COR-L47 (cell line): Measurements from ENCODE around the gene HIVEP3.

Experiments used
- DNase-seq: peaks from one replicate; lab custom pipeline; 2025; lab: John Stamatoyannopoulos, UW

The HIVEP3 gene

GRCh38 chr1:41731516-41732030 lies 187.1 kb downstream of the HIVEP3 start:
- DNase-seq: no peak

DNA sequence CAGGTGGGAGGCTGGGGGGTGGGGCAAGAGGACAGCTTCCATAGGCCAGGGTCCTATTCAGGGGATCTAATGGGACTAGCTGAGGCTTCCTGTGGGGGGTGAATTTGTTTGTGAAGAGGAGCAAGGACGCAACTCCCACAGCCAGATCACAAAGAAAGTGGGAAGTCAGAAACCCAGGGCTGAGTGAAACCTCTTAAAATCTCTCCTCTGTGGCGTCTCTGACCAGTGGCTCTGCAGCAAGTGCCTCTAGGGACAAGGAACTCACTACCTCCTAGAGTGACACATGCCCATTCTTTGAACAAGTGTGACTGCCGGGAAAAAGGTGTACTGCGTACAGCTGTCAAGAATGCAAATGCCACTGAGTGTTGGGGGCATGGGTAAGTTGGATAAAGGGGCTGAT lies 187.9 kb downstream of the HIVEP3 start:
- no peak for DNase-seq

DNA sequence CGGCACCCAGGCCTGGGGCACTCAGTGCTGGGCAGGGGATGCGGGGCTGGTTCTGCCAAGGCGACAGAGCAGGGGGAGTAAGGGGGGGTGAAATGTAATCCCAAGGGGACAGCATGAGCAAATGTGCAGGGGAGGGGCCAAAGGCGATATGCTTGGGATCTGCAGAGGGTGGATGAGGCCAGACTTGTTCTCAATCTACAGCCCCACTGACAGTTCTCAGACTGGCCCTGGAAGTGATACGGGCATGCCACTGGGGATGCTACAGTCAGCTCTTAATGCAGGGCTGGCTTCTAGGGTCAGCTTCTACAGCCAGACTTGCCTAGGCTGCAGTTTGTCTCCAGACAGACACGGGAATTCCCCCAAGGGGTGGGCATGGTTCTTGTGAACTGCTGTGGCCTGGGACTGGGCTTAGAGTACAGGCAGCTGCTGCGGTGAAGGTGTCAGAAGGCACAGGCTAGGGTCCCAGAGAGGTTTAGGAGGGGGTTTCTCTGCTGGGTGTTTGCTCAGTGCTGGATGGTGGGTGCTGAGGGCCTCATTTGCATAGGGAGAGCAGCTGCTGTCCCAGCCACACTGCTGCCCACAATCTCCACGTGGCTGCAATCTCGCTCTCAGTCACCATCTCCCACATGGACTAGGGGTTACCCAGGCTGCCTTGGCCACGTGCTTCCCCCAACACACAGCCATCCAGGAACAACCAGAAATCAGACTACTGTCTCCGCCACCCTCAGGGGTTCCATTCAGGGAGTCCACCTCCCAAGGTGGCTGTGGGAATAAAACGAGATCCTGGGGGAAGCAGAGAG lies 190.1 kb downstream of the HIVEP3 start:
- no peak for DNase-seq

DNA sequence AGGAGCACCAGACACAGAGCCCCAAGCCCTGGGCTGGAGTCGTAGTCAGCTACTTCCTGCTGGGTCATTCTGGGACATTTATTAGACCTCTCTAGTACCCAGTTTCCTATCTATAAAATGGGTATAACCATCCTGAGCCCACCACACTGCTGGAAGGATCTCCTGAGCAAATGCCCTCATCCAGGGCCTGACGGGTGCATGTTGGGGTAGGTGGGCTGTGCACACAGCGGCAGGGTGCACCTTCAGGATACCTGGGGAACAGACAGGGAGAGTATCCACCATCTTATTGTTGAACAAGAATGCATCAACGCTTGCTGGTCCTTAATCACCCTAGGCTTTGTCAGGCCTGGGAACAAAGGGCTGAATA lies 191.0 kb downstream of the HIVEP3 start:
- DNase-seq: no peak

- no peak for DNase-seq
These were observed 191.6 kb downstream of the HIVEP3 start for GRCh38 chr1:41726899-41727748.

DNA sequence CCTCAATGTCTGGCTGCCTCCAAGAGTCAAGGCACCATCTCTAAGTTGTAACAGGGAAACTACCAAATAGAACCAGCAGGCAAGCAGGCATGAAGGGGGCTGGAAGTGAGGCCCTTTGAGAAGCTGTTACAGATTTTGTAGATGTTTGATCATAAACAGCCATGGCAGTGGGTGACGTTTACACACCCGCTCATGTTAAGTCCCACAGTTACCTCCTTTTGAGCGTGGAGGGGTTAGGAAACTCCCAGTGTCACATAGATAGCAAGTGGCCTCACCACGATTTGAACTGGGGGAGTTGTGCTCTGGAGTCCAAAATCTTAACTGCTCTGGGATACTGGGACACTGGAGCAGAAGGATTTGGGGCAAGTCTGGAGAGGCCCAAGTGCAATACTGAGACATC lies 192.4 kb downstream of the HIVEP3 start:
- DNase-seq: no peak

GRCh38 chr1:41724926-41725325 lies 193.8 kb downstream of the HIVEP3 start:
- no peak for DNase-seq

DNA sequence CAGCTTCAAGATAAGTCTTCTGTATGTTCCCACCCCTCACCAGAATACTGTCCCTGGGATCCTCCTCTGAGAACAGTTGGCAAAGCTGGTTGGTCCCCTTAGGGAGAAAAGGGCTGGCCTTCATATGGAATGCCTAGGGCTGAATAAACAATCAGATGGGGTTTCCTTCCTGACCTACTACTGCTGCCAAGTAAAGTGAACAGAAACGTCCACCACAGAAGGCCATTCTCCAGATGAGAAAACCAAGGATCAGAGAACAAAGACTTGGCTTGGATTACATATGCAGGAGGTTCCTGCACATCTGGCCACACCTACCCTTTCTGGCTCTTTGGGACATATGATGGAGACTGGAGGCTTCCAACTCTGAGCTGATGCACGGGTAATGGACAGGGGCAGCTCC lies 194.5 kb downstream of the HIVEP3 start:
- DNase-seq: no peak

DNA sequence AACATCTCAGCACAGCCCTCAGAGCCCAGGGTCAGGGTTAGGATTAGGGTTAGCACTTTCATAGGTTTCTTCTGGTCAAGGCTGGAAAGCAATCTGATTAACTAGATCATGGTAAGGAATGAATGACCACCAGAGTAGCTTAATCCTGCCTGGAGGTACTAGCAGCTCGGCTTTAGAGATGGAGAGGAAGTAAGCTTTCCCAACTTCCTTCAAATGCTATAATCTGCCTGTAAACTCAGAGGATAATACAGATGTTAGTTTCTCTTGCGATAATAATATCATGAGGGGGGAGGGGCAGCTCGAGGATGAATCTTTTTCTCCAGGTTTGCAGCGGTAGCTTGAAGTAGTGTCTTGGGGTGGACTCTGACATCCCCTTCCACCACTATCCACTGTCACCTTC lies 194.9 kb downstream of the HIVEP3 start:
- DNase-seq: no peak

DNA sequence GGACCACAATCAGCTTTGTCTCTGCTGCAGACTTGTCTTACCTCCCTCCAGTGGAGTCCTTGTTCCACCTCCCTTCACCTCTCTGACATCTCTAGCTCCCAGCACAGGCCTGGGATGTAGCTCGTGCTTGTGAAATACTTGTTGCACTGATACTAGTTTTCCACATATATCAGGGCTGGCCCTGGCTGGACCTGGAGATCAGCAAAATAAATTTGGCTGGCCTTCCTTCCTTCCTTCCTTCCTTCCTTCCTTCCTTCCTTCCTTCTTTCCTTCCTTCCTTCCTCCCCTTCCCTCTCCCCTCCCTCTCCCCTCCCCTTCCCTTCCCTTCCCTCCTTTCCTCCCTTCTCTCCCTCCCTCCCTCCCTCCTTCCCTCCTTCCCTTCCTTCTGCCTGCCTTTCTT lies 196.5 kb downstream of the HIVEP3 start:
- no peak for DNase-seq

DNA sequence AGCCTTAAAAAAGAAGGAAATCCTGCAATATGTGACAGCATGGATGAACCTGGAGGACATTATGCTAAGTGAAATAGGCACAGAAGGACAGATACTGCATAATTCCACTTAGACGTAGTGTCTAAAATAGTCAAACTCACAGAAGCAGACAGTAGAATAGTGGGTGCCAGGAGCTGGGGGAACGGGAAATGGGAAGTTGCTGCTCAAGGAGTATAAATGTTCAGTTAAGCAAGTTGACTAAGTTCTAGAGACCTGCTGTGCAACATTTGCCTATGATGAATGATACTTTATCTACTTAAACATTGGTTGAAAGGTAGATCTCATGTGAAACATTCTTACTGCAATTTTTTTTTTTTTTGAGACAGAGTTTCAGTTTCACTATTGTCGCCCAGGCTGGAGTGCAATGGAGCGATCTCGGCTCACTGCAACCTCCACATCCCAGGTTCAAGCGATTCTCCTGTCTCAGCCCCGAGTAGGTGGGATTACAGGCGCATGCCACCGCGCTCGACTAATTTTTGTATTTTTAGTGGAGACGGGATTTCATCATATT lies 197.8 kb downstream of the HIVEP3 start:
- no peak for DNase-seq

GRCh38 chr1:41719590-41719989 lies 199.1 kb downstream of the HIVEP3 start:
- no peak for DNase-seq

DNA sequence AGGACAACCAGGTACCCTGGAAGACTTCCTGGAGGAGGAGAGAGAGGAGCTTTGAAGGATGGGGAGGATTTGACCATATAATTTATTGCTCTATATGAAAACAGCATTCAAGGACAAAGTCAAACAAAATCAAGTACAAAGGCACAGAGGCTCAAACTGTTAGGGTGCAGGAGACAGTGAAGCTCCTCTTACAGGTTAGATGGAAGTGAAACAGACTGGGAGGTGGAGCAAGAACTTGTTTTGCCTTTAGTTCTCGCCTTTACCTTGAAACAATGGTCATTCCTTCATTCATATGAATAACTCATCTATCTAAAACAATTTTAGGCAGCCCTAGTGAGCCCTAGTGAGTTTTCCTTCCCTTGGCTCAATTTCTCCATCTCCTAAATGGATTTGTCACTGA lies 199.6 kb downstream of the HIVEP3 start:
- no peak for DNase-seq

DNA sequence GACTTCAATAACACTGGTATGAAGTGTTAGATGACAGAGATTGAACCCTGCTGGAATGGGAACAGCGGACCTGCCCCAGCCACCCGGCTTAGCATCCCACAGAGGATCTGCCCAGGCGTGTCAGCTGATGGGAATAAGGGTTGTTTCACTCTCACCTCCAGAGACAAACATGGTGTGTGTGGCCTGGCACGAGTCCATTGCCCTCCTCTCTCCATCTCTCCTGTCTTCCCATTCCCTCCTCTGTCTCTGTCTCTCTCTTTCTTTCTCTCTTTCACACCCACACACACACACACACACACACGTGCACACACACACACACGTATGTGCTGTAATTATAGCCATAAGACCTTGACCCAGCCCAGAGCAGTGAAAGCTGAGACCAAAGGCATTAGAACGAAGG lies 200.2 kb downstream of the HIVEP3 start:
- DNase-seq: no peak

DNA sequence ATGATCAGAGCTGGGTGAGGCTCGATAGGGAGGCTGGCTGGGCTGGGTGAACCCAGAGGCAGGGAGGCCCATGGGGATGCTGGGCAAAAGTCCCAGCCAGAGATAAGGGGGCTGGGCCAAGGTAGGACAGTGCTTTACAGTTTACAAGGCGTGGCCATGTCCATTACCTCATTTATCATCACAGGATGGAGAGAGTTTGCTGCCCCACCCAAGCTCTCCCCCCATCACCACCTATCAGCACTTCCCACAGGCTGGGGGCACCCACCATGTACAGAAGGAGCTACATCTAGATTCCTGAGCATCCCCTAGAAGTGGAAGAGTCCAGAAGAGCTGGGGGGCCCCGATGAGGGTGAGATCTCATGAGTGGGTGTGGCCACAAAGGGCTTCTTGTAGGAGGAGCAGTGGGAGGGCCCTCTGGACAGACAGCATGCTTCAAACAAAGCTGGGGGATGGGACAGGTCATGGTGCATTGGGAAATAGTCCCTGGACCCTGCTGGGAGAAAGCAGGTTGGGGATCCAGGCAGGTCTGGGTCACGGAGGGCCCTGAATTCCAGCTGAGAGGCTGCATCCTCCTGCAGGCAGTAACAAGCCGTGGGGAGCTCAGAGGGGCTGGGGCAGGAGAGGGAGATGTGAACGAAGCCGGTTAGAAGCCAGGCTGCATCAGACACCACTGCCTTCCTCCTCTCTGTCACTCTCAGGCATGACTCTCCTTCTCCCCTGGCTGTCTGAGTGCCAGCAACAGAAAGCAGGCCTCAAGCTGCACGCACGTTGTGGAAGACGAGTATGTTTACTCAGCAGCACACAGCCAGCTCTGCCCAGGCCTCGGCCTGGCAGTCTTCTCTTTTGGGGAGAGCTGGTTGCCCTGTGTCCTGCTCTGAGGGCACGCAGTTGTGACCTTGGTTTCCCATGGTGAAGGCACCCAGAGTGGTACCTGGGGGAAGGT lies 202.3 kb downstream of the HIVEP3 start:
- no peak for DNase-seq

DNA sequence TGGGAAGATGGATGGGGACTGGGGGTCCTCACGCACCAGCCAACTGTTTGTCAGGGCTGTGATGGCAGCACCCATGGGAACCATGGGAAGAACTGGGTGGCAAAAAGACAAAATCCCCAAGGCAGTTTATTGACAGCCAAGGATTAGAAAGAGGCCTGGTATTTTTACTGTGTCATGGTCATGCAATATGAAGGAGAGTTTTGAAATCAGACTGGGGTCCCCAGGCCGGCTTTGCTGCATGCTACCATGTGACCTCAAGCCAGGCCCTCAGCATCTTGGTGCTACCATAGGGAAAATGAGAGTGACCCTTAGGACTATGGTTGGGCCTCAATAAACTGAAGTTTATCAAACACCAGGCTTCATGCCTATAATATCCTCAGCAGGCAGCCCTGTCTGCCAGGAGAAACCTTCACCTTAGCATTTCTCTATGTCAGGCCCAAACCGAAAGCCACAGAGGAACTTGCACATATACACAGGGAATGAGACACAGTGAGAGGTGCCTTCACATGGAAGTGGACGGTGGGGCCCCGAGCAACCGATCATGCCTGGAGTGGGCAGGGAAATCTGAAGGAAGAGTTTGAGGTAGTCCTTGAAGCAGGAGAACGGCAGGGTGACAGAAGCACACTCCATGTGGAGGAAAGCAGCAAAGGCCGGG lies 203.2 kb downstream of the HIVEP3 start:
- DNase-seq: no peak

GRCh38 chr1:41714638-41715389 lies 203.9 kb downstream of the HIVEP3 start:
- DNase-seq: no peak

- no peak for DNase-seq
These were observed 205.0 kb downstream of the HIVEP3 start for GRCh38 chr1:41713557-41714327.

GRCh38 chr1:41713141-41713540 lies 205.6 kb downstream of the HIVEP3 start:
- no peak for DNase-seq

DNA sequence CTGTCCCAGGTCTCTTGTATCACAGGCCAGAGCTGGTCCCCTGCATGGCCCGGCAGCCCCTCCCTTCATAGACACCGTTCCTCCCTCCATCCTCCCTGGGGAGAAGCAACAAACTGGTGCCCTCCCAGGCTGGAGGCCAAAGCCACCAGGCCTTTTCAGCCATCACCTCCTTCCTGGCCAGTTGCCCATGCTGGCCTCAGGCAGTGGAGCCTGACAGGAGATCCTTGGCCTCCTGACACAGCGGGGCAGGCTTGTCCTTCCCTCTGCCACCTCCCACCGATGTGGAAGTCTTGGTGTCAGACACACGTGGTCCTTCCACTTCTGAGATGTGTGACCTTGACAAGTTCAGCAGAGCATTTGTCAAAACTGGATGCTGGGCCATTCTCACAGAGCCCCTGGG lies 206.0 kb downstream of the HIVEP3 start:
- no peak for DNase-seq
